AG09319 (cell line): Measurements from ENCODE around the gene FGB.

Experiments
- DNase-seq: peaks from one replicate; pipeline ENCODE4 v3.0.0-alpha.2; 2010; ENCODE audit warnings: low read depth; ENCODE audit errors: extremely low read depth
- TF ChIP-seq, protein P1 (sequence below): IDR thresholded peaks from 2 replicates; pipeline ENCODE4 v1.5.1; 2011; ENCODE audit warnings: low read depth, mild to moderate bottlenecking, inconsistent platforms, low read length, moderate library complexity

FGB gene

DNA sequence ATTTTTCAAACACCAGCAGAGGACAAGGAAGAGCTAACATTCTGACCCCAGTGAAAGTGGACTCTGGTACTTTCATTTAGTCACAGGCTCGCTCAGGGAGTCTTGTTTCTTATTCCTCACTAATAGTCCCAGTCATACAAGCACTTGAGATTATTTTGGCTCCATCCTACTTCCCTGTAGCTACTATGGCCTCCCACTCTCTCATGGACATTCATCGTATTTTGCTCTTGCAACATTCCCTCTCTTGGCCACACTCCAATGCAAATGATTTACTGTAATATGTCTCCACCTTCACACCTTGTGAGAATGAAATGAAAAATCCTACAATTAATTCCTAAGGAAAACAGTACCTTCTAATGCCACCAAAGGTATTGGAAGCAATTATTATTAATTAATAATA, 33.9 kb upstream of the FGB start:
- DNase-seq = no peak
- TF ChIP-seq, protein P1, sequence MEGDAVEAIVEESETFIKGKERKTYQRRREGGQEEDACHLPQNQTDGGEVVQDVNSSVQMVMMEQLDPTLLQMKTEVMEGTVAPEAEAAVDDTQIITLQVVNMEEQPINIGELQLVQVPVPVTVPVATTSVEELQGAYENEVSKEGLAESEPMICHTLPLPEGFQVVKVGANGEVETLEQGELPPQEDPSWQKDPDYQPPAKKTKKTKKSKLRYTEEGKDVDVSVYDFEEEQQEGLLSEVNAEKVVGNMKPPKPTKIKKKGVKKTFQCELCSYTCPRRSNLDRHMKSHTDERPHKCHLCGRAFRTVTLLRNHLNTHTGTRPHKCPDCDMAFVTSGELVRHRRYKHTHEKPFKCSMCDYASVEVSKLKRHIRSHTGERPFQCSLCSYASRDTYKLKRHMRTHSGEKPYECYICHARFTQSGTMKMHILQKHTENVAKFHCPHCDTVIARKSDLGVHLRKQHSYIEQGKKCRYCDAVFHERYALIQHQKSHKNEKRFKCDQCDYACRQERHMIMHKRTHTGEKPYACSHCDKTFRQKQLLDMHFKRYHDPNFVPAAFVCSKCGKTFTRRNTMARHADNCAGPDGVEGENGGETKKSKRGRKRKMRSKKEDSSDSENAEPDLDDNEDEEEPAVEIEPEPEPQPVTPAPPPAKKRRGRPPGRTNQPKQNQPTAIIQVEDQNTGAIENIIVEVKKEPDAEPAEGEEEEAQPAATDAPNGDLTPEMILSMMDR = no peak

DNA sequence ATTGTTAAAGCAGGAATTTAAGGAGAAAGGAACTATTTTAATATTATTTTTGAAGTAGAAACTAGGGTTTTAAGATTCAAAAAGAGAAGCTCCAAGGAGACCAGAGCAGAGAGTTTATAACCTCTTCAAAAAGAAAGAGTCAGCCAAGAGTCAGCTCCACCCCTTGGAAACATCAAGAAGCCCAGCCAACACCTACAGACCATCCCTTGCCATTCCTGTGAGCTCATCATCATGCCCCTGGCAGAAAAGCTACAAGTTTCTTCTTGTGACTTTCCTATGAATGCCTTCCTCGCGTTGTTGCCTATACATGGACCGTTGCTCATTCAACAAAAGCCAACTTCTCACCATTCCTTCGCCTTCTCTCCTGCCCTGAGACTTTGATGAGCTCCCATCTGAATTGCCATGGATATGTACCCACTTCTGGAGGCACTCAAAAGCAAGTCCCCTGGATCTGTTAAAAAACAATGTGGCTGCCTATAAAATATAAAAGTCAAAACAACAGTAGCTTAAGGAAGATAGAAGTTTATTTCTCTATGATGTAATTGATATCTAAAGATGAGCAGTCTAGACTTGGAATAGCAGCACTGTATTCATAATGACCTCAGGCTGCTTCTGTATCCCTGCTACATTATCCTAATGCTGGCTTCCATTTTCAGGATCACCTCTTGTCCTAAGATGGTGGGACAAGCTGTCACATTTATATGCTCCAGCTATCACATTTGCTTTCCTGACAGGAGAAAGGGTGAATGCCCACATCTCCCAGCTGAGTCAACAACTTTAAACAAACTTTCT, 32.9 kb upstream of the FGB start:
- no peak for DNase-seq
- TF ChIP-seq, protein P1 = no peak

DNA sequence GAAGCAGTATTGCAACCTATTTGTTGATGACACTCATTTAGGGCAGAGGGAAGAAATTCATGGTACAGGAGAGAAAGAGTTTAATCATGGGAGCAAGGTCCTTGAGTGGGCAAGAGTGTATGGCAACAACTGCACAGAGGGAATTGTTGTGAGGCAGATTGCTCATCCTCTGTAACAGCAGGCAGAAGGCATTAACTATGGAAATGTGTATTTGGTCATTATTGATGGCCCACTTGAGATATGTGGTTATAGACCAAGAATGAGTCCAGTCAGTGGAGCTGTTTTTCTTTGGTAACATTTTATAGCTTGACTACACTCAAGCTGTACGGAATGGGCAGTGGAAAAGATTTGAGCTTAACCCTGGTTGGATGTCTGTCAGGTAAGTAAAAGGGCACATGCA, 28.5 kb upstream of the FGB start:
- DNase-seq = no peak
- TF ChIP-seq, protein P1 = no peak

DNA sequence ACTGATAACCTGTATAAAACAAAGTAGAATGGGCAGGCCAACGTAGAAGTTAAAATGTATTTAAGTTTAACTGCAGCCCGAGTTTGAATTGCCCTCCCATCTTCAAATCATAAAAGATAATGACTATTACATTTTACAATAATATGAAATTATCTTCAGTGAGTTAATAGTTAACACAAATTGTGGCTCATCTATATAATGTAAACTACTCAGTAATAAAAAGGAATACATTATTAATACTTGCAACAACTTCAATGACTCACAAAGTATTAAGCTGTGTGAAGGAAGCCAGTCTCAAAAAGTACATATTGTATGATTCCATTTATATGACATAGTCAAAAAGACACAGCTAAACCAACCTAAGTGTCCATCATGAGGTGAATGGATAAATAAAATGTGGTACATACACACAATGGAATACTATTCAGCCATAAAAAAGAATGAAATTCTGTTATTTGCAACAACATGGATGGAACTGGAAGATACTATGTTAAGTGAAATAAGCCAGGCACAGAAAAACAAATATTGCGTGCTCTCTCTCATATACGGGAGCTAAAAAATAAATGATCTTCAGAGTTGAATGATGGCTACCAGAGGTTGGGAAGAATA, 20.4 kb upstream of the FGB start:
- no peak for DNase-seq
- TF ChIP-seq, protein P1 = no peak

DNA sequence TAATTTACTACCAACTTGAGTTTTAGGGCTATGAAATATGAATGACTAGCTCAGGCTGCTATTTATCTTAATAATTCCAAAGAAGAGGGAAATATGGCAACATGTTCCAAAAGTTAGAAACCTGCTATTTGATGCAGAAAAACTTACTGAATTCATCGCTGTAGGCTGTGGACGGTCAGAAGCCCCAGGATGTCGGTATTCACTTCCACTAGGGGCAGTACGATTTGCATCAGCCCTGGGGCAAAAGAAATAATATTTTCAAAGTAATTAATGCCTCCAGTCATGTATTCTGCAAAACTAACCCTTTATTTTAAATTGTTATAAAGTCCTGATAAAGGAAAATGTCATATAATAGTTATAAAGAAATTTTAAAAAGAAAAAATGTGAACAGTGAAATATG, 17.1 kb upstream of the FGB start:
- no peak for DNase-seq
- TF ChIP-seq, protein P1 = no peak

DNA sequence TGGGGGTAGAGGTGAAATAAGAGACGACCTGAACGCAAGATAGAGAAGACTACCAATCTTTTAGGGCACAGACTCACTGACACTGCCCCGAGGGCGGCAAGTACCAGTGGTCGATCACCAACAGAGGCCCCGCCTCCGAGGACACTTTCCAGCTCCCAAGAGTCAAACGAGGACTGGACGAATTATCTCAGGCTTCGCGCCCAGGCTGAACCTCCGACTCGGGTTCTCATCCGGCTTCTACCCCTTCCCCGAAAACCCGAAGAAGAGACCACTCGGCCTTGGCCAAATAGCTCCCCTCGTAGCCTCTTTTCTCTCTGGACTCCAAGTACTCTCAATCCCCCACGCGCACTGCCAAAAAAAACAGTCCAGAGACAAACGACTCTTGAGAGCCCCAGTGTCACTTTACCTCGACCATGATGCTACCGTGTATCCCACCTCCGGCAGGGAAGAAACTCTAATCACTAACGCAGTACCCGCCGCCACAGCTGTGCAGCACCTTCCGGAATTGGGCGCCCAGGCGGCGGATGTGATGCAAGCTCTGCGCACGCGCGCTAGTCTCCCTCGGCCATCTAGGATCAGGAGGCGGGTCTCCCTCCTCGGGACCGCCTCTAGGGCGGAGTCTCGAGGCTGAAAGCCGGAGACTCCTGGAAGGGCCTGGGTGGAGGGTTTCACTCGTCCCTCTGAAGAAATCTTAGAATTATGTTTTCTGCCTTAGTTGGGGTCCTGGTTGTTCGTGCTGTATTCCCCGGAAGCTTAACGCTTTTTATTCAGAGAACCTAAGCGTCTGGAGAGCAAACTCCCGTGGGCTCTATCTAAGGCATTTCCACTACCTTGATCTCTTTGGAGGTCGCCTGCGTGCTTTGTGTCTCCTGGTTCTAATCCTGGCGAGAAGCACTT, 12.7 kb upstream of the FGB start, which contains the start of gene PLRG1:
PLRG1 (minus strand) TSS at position 507 of the 897 bp plus-strand sequence; CDS start at position 415, 92 bp downstream.
- TF ChIP-seq, protein P1 = no peak
- DNase-seq = peak; percentile 83
